ENCODE results near the gene CTDSPL. TPM values are rescaled to one million over a fixed set of nuclear protein-coding genes. Genes with fewer than 3 reads are reported as not detected.

Gene CTDSPL
- total RNA-seq, 6 donors from 2014 or later, result 35.6 to 78.1 (median 55.5) TPM

GRCh38 chr3:37824954-37825328, 36.7 kb upstream of the CTDSPL start:
- no peaks in the 10 kb centered on the region for H3K9me3 ChIP-seq
- H3K27me3 ChIP-seq, result no peaks in the 10 kb centered on the region
- no peak for DNase-seq
- TF ChIP-seq POLR2A (IDR thresholded peaks at IDR 0.05) (no peak), EP300 (IDR thresholded peaks at IDR 0.05) (no peak), CTCF (IDR thresholded peaks at IDR 0.05) (no peak), POLR2AphosphoS5 (IDR thresholded peaks at IDR 0.05) (no peak)
- 33 to 41% methylated on average over 1 of the region's 1 CpG for WGBS, 2 donors
- no peaks in the 10 kb centered on the region for H3K4me1 ChIP-seq
- H3K27ac ChIP-seq, result no peak overlapping the region
- H3K36me3 ChIP-seq, result peaks cover 0 to 1% (median 0%) of the 10 kb centered on the region in 4 donors
- no peak overlapping the region for H3K4me3 ChIP-seq
- no peak for ATAC-seq (ENCODE audit: low FRiP score in 2 of 2)

- WGBS, 2 donors, result 84 to 89% methylated on average over 3 of the region's 3 CpGs
- ATAC-seq (ENCODE audit: low FRiP score in 2 of 2) (no peak), DNase-seq (no peak)
- TF ChIP-seq EP300 (IDR thresholded peaks at IDR 0.05) (no peak), POLR2AphosphoS5 (IDR thresholded peaks at IDR 0.05) (no peak), CTCF (IDR thresholded peaks at IDR 0.05) (no peak), POLR2A (IDR thresholded peaks at IDR 0.05) (no peak)
- Histone ChIP-seq H3K9me3 (no peaks in the 10 kb centered on the region), H3K27ac (no peak overlapping the region), H3K27me3 (no peaks in the 10 kb centered on the region), H3K4me3 (no peak overlapping the region), H3K36me3 (no peaks in the 10 kb centered on the region), H3K4me1 (no peaks in the 10 kb centered on the region)
These were observed 35.8 kb upstream of the CTDSPL start for GRCh38 chr3:37825744-37826400.

- H3K36me3 ChIP-seq, result no peaks in the 10 kb centered on the region
- TF ChIP-seq POLR2AphosphoS5 (IDR thresholded peaks at IDR 0.05) (no peak), EP300 (IDR thresholded peaks at IDR 0.05) (no peak), CTCF (IDR thresholded peaks at IDR 0.05) (no peak), POLR2A (IDR thresholded peaks at IDR 0.05) (no peak)
- no peaks in the 10 kb centered on the region for H3K4me1 ChIP-seq
- no peaks in the 10 kb centered on the region for H3K9me3 ChIP-seq
- ATAC-seq (ENCODE audit: low FRiP score in 2 of 2) (no peak), DNase-seq (no peak)
- H3K27me3 ChIP-seq, result no peaks in the 10 kb centered on the region
- WGBS, 2 donors, result 69 to 81% methylated on average over 2 of the region's 2 CpGs
- H3K27ac ChIP-seq, result no peak overlapping the region
- H3K4me3 ChIP-seq, result no peak overlapping the region
These were observed 35.2 kb upstream of the CTDSPL start for GRCh38 chr3:37826502-37826901.

GRCh38 chr3:37826933-37827332, 34.7 kb upstream of the CTDSPL start:
- Histone ChIP-seq H3K27me3 (no peaks in the 10 kb centered on the region), H3K27ac (no peak overlapping the region), H3K36me3 (no peaks in the 10 kb centered on the region), H3K4me3 (no peak overlapping the region), H3K4me1 (no peaks in the 10 kb centered on the region), H3K9me3 (no peaks in the 10 kb centered on the region)
- ATAC-seq (ENCODE audit: low FRiP score in 2 of 2) (no peak), DNase-seq (no peak)
- no peak for TF ChIP-seq EP300 (IDR thresholded peaks at IDR 0.05)
- no peak for TF ChIP-seq POLR2A (IDR thresholded peaks at IDR 0.05)
- no peak for TF ChIP-seq CTCF (IDR thresholded peaks at IDR 0.05)
- no peak for TF ChIP-seq POLR2AphosphoS5 (IDR thresholded peaks at IDR 0.05)
- 84 to 98% methylated on average over 1 of the region's 1 CpG for WGBS, 2 donors

- no peak overlapping the region for H3K4me3 ChIP-seq
- ATAC-seq (ENCODE audit: low FRiP score in 2 of 2), result no peak
- H3K9me3 ChIP-seq, result no peaks in the 10 kb centered on the region
- TF ChIP-seq EP300 (IDR thresholded peaks at IDR 0.05), result no peak
- no peak for TF ChIP-seq CTCF (IDR thresholded peaks at IDR 0.05)
- no peak for TF ChIP-seq POLR2A (IDR thresholded peaks at IDR 0.05)
- TF ChIP-seq POLR2AphosphoS5 (IDR thresholded peaks at IDR 0.05), result no peak
- WGBS, 2 donors, result 86 to 96% methylated on average over 3 of the region's 3 CpGs
- H3K27me3 ChIP-seq, result no peaks in the 10 kb centered on the region
- no peak overlapping the region for H3K27ac ChIP-seq
- H3K4me1 ChIP-seq, result no peaks in the 10 kb centered on the region
- no peaks in the 10 kb centered on the region for H3K36me3 ChIP-seq
- DNase-seq, result no peak
These were observed 29.2 kb upstream of the CTDSPL start for GRCh38 chr3:37832480-37832879.
